PC-9 (cell line): ENCODE data around the gene SPSB4. TPM values are rescaled to one million over a fixed set of nuclear protein-coding genes. Genes with fewer than 3 reads are reported as not detected.

Experiments used
- BruUV-seq: library from RNA; stranded (reverse); fragments of 400-500 nt; replicated peaks from 2 replicates; lab custom pipeline; 2021; lab: Mats Ljungman, UMichigan
- CTCF ChIA-PET: fragments of 300-600 bp; sonication (Branson Sonifier 250); formaldehyde crosslinking; loops from one replicate; lab custom pipeline; 2022; ENCODE audit warnings: antibody characterized with exemption; lab: Charles Lee
- POLR2A ChIA-PET: fragments of 300-600 bp; sonication (Branson Sonifier 250); formaldehyde crosslinking; loops from one replicate; lab custom pipeline; 2022; ENCODE audit warnings: antibody characterized with exemption; ENCODE audit not compliant: unreplicated experiment; lab: Charles Lee
- DNase-seq, 2 experiments: peaks; one replicate each; pipeline versions ENCODE4 v3.0.0 to v3.0.0-alpha.2; 2015 to 2022; ENCODE audit warnings: mixed read lengths in 1 of 2
- H2AFZ ChIP-seq: fragments of 200-600 bp; sonication (generic); 2 replicates; pipeline ENCODE4 v1.8.1; 2017; ENCODE audit warnings: antibody characterized with exemption
- H3F3A ChIP-seq: fragments of 200-600 bp; sonication (generic); 2 replicates; pipeline ENCODE4 v1.8.1; 2017; ENCODE audit warnings: antibody characterized with exemption, mild to moderate bottlenecking, low read depth; ENCODE audit not compliant: insufficient read depth
- H3K27ac ChIP-seq: fragments of 200-600 bp; sonication (generic); 2 replicates; pipeline ENCODE4 v1.6.1; 2016; ENCODE audit warnings: mixed run types
- H3K27me3 ChIP-seq: fragments of 200-600 bp; sonication (generic); 2 replicates; pipeline ENCODE4 v1.6.1; 2016; ENCODE audit warnings: low read depth, mixed run types; ENCODE audit not compliant: insufficient read depth
- H3K36me3 ChIP-seq: fragments of 200-600 bp; sonication (generic); 2 replicates; pipeline ENCODE4 v1.6.1; 2016; ENCODE audit warnings: low read depth, mixed run types
- H3K4me1 ChIP-seq: fragments of 200-600 bp; sonication (generic); replicated peaks from 2 replicates; pipeline ENCODE4 v1.6.1; 2016; ENCODE audit warnings: mixed run types; ENCODE audit not compliant: insufficient read depth
- H3K4me2 ChIP-seq: fragments of 200-600 bp; sonication (generic); 2 replicates; pipeline ENCODE4 v1.6.1; 2017; ENCODE audit warnings: mixed run types
- H3K4me3 ChIP-seq: fragments of 200-600 bp; sonication (generic); 2 replicates; pipeline ENCODE4 v1.6.1; 2016; ENCODE audit warnings: mixed run types
- H3K79me2 ChIP-seq: fragments of 200-600 bp; sonication (generic); 2 replicates; pipeline ENCODE4 v1.6.1; 2017; ENCODE audit warnings: low read depth, mixed run types
- H3K9me2 ChIP-seq: fragments of 200-600 bp; sonication (generic); 2 replicates; pipeline ENCODE4 v1.8.1; 2017; ENCODE audit warnings: mild to moderate bottlenecking; ENCODE audit not compliant: insufficient read depth
- H3K9me3 ChIP-seq: fragments of 200-600 bp; sonication (generic); 2 replicates; pipeline ENCODE4 v1.8.1; 2016; ENCODE audit warnings: low read depth; ENCODE audit not compliant: insufficient read depth
- H4K20me1 ChIP-seq: fragments of 200-600 bp; sonication (generic); 2 replicates; pipeline ENCODE4 v1.8.1; 2017; ENCODE audit not compliant: insufficient read depth
- CTCF ChIP-seq: fragments of 200-600 bp; sonication (generic); conservative IDR thresholded peaks from 2 replicates; pipeline ENCODE4 v1.6.1; 2017; ENCODE audit warnings: mixed run types, antibody characterized with exemption, mild to moderate bottlenecking, moderate library complexity
- EZH2 ChIP-seq: fragments of 200-600 bp; sonication (generic); IDR thresholded peaks from 2 replicates; pipeline ENCODE4 v1.8.0; 2017; ENCODE audit warnings: antibody characterized with exemption, low read depth
- intact Hi-C: fragments of 100-400 bp; cut with micrococcal nuclease; formaldehyde crosslinking; loops from one replicate; pipeline ENCODE4 v1.10.0; 2022; ENCODE audit not compliant: unreplicated experiment
- total RNA-seq: library from RNA; stranded (reverse); gene quantifications from 2 replicates; pipeline ENCODE4 v1.2.3, GENCODE V29; 2021

The SPSB4 gene
- total RNA-seq, 1 experiment from 2014 or later, result not detected

- Histone ChIP-seq H3K9me3 (no peaks in the 10 kb centered on the region), H3K27me3 (peaks cover 59% of the 10 kb centered on the region), H3K36me3 (no peaks in the 10 kb centered on the region), H3F3A (no peaks in the 10 kb centered on the region), H3K79me2 (no peaks in the 10 kb centered on the region), H3K4me3 (no peak overlapping the region), H3K27ac (no peak overlapping the region), H3K4me1 (no peaks in the 10 kb centered on the region), H2AFZ (no peak overlapping the region), H4K20me1 (no peaks in the 10 kb centered on the region), H3K4me2 (no peak overlapping the region), H3K9me2 (no peaks in the 10 kb centered on the region)
- TF ChIP-seq CTCF, result peak; percentile 97
- TF ChIP-seq EZH2, result no peak
- peak; percentile 74 to 97 for DNase-seq
- CTCF ChIA-PET, result no interaction called here
- no TSS peak for BruUV-seq
- intact Hi-C loops, result loop anchor here (1.0 to 5.0 kb wide), 8 partner anchors 86 to 1255 kb away; no protein-coding TSS in a partner anchor
- POLR2A ChIA-PET, result no interaction called here
Observed at GRCh38 chr3:141192345-141192744, 141.2 kb downstream of the SPSB4 start.

GRCh38 chr3:141193066-141193830 lies 142.1 kb downstream of the SPSB4 start:
- Histone ChIP-seq H3K27me3 (peaks cover 59% of the 10 kb centered on the region), H3K27ac (no peak overlapping the region), H3K4me3 (no peak overlapping the region), H3K79me2 (no peaks in the 10 kb centered on the region), H3K9me3 (no peaks in the 10 kb centered on the region), H3K4me1 (no peaks in the 10 kb centered on the region), H4K20me1 (no peaks in the 10 kb centered on the region), H3K4me2 (no peak overlapping the region), H3F3A (no peaks in the 10 kb centered on the region), H2AFZ (no peak overlapping the region), H3K36me3 (no peaks in the 10 kb centered on the region), H3K9me2 (no peaks in the 10 kb centered on the region)
- TF ChIP-seq EZH2, result no peak
- no peak for TF ChIP-seq CTCF
- no TSS peak for BruUV-seq
- intact Hi-C loops, result loop anchor here (2.0 to 5.0 kb wide), 3 partner anchors 86 to 259 kb away; no protein-coding TSS in a partner anchor
- DNase-seq, result no peak
- ChIA-PET POLR2A (no interaction called here), CTCF (interaction anchor here (0.7 kb wide), 1 partner anchor 259 kb away, joined by 3 read pairs; no protein-coding TSS in a partner anchor)

Other genes with a start within 250 kb of the SPSB4 start
- 76.5 and 90.1 TPM in 2 replicates for gene SLC25A36, start 109.5 kb upstream of the SPSB4 start, total RNA-seq
- gene PXYLP1, start 180.5 kb downstream of the SPSB4 start, total RNA-seq, result 7.8 and 11.1 TPM in 2 replicates